Measurements from ENCODE around the gene HS3ST4. TPM values are rescaled to one million over a fixed set of nuclear protein-coding genes. Genes with fewer than 3 reads are reported as not detected.

HS3ST4 gene
- total and polyA plus RNA-seq, 2 of the 8 experiments (the other 6 are each of a cell fraction or from before 2014, with no cell fraction given): 1.9 to 3.3 TPM

DNA sequence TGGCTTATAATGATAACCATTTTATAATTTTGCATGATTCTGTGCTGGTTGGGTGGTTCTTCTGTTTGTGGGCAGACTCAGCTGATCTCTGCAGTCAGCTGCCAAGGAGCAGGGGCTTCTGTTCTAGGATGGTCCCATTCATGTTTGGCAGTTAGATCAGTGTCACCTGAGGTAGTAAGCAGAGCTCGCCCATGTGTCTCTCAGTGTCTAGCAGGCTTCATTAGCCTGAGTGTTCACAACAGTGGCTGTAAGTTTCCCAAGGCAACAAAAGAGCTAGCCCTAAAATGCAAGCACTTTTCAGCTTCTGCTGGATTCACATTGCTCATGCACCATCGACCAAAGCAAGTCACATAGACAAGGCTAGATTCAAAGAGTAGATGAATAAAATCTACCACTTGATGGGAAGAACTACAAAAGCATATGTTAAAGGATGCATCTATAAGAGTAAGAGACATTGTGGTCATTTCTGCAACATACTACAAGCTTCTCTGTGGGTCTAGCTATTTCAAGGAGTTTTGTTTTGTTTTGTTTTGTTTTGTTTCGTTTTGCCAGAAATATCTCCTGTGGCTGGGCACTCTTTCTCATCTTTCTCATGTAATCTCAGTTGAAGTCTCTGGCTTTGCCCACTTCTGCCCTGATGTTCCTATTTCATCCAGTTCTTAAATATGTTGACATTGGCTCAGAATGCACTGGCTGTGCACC is 180.8 kb downstream of the HS3ST4 start (continued):
- TF ChIP-seq, protein P1, sequence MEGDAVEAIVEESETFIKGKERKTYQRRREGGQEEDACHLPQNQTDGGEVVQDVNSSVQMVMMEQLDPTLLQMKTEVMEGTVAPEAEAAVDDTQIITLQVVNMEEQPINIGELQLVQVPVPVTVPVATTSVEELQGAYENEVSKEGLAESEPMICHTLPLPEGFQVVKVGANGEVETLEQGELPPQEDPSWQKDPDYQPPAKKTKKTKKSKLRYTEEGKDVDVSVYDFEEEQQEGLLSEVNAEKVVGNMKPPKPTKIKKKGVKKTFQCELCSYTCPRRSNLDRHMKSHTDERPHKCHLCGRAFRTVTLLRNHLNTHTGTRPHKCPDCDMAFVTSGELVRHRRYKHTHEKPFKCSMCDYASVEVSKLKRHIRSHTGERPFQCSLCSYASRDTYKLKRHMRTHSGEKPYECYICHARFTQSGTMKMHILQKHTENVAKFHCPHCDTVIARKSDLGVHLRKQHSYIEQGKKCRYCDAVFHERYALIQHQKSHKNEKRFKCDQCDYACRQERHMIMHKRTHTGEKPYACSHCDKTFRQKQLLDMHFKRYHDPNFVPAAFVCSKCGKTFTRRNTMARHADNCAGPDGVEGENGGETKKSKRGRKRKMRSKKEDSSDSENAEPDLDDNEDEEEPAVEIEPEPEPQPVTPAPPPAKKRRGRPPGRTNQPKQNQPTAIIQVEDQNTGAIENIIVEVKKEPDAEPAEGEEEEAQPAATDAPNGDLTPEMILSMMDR (IDR thresholded peaks at IDR 0.05; ENCODE audit: control extremely low read depth in 1 of 3, insufficient read depth in 1 of 3, low read depth in 1 of 3, low read length in 3 of 3): no peak
- TF ChIP-seq BACH1 (IDR thresholded peaks at IDR 0.05; ENCODE audit: low read length) (no peak), ASH2L (IDR thresholded peaks at IDR 0.05; ENCODE audit: low read length) (no peak), NRF1 (IDR thresholded peaks at IDR 0.05; ENCODE audit: low read depth, low read length) (no peak), TCF12 (IDR thresholded peaks at IDR 0.05; ENCODE audit: low read depth, low read length) (no peak)
- TF ChIP-seq, protein P2, sequence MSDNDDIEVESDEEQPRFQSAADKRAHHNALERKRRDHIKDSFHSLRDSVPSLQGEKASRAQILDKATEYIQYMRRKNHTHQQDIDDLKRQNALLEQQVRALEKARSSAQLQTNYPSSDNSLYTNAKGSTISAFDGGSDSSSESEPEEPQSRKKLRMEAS (IDR thresholded peaks at IDR 0.05): no peak
